T follicular helper cell (primary cell): ENCODE data around the gene USP43.

Experiments
- DNase-seq: peaks from one replicate; pipeline ENCODE4 v3.0.0-alpha.2; 2020; ENCODE audit warnings: low read depth

The USP43 gene

GRCh38 chr17:9715503-9716016 is 70.2 kb downstream of the USP43 start:
- DNase-seq: no peak

DNA sequence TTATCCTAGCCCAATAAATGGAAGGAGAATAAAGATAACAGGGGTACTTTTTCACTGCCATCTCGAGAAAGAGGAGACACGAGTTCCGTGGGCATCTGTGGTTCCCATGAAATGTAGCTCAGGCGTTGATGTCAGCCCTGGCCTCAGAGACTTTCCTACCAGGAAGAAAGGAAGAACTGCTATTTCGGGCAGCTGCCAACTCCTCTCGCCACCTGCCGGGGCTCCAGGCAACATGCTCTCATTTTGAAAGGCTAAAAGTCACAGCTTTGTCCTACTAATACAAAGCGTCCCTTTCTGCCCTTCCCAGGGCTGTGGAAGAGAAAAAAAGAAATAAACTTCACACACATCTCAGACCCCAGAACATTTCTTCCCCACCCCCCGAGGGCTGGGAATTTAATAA is 80.3 kb downstream of the USP43 start:
- no peak for DNase-seq

DNA sequence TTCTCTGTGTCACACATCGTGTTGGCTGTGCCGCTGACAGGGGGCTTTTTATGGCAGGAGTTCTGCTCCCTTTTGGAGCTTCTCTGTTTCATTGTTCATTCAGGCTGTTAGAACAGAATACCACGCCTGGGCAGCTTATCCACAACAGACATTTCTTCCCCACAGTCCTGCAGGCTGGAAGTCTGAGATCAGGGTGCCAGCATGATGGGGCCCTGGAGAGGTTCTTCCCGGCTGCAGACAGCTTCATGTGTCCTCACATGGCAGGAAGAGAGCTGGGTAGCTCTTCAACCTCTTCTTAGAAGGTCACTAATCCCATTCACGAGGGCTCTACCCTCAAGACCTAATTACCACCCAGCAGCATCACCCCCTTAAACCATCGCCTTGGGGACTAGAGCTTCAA is 81.0 kb downstream of the USP43 start:
- DNase-seq: no peak

- DNase-seq: no peak
Observed at GRCh38 chr17:9728005-9728404, 82.7 kb downstream of the USP43 start.

DNA sequence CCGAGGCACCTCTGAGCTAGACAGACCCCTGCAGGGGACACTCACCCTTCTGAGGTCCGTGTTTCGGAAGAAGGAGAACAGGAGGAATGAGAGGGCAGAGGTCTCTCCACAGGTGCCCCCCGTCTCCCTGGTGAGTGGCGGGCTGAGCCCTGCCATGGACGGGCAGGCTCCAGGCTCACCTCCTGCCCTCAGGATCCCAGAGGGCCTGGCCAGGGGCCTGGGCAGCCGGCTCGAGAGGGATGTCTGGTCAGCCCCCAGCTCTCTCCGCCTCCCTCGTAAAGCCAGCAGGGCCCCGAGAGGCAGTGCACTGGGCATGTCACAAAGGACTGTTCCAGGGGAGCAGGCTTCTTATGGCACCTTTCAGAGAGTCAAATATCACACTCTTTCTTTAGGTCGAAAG is 83.2 kb downstream of the USP43 start:
- DNase-seq: no peak

- no peak for DNase-seq
Observed at GRCh38 chr17:9729034-9729650, 83.8 kb downstream of the USP43 start.

GRCh38 chr17:9729735-9730420 is 84.6 kb downstream of the USP43 start:
- no peak for DNase-seq

DNA sequence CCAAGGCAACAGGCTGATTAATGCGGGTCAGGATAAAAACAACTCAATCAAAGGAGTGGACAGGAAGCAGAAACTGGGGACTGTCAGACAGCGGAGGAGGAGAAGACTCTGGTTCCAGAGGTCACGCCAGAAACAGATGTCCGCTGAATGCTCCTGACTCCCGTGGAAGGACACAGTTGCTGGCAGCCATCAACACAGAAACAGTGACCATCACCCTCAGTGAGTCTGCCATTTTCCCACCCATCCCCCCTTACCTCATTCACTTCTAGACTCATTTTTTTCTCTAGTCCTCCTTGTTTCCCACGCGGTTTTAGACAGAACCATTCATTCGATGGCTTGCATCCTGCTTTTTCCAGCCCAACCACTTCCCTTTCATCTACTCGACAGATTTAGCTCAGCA is 105.2 kb downstream of the USP43 start:
- no peak for DNase-seq

DNA sequence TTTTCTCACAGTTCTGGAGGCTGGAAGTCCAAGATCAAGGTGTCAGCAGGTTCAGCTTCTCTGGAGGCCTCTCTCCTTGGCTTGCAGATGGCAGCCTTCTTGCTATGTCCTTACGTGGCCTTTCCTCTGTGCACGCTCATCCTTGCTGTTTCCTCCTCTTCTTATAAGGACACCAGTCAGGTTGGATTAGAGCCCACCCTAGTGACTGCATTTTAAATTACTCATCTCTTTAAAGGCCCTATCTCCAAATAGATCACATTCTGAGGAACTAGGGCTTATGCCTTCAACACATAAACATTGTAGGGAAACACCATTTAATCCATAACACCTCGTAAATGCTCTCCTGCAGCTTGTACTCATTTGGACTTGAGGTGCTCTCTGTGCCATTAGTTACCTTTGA is 109.8 kb downstream of the USP43 start:
- DNase-seq: no peak

- no peak for DNase-seq
Observed at GRCh38 chr17:9760266-9760665, 114.9 kb downstream of the USP43 start.

DNA sequence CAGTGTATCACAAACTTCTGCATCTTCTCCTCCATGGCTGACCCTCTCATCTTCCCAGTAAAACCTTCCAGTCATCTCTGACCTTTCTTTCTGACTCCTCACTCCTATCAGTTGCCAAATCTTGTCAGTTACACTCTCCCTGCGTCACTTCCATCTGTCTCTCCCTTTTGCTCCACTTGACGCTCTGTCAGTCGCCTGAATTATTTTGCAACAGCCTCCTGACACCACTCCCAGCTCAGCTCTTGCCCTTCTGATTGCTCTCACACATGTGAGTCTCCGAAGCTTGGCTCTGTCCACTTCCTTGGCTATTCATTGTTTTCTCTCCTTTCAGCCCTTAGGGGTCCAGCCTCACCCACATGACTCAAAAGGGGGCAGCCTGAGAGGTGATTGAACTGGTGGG is 118.3 kb downstream of the USP43 start:
- no peak for DNase-seq

DNA sequence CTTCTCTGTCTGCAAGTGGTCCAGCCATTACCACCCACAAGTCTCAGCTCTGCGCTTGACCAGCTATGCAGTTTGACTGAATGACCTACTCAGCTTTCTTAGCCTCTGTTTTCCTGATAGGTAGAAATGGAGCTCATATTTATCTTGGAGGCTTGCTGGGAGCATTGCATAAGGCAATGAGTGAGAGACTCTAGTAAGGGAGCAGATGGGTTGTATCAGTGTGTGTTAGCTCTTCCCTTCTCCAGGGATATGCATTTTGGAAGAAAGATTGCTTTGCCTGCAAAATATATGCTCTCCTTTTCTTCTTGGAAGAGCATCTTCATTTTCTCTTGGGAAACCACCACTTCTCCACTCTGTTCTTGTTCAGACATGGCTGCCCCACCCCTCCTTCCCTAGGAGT is 120.0 kb downstream of the USP43 start:
- no peak for DNase-seq

DNA sequence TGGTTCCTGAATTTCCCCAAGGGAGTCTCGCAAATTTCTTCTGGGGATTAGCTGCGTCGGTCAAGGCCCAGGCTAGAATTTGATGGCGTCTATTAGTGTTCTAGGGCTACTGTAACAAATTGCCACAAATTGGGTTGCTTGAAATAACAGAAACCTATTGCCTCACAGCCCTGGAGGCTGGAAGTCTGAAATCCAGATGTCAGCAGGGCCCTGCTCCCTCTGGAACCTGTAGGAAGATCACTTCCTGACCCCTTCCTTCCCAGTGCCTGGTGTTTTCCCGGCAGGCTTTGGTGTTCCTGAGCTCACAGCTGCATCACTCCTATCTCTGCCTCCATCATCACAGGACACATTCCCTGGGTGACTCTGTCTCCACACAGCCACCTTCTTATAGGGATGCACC is 121.7 kb downstream of the USP43 start:
- no peak for DNase-seq

DNA sequence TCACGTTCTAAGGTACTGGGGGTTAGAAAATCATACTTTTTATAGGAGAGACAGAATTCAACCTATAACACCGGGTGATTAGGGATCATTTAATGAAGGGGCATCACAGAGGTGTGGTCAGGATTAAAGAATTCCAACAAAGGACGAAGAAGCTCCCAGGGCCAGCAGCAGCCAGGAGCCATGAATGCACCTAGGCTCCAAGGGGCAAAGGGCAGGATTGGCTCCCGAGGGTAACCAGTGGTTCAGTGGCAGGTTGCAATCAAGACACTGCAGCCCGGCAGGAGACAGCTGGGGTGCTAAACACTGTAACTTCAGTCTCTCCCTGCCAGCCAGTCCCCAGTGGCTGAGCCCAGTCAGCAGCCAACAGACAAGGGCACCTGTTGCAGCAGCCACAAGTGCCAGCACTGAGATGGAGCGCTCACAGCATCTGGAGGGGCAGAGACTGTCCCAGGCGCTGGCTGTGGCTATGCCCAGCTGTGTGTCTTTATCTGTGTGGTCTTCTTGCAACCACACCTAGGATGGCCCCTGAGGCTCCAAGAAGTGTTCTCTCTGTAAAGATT is 122.2 kb downstream of the USP43 start:
- no peak for DNase-seq

DNA sequence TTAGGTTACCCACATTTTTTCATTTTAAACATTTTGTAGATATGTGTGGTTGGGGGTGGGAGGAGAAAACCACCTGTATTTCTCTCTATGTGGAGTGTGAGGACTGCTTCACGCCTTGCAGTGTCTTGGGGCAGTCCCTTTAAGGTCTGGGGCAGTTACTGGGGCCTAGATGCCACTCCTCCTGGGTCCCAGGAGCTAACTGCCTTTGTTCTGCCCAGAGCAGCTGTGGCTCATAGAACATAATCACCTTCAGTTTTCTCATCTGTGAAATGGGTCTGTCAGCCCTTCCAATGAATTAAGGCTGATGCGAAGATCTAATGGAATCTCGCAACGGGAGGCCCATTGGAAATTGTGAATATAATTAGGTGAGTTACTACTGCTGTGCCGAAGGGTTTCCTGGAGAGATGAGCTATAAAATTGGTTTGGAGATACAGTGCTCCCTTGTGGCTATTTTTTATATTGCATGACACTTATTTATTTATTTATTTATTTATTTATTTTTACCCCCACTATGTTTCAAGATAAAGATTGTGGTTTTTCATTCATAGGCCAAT is 123.1 kb downstream of the USP43 start:
- no peak for DNase-seq

GRCh38 chr17:9769036-9769695 is 123.8 kb downstream of the USP43 start:
- no peak for DNase-seq

DNA sequence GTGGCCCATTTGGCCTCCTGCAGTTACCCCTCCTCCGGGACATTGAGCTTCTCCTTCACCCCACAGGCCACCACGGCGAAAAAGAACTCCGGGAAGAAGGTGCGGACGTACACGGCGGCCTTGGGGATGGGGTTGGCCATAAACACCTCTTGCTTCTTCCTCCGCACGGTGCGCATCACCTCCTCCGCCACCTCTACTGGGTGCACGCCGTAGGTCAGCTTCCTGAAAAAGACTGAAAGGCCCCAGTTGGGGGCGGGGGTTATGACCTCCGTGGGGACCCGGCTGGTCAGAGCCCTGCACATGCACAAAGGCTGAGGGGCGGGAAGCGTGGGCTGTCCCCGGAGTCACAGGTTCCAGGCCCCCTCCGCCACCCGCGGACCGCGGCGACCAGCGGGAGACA is 126.1 kb downstream of the USP43 start:
- no peak for DNase-seq

- no peak for DNase-seq
Observed at GRCh38 chr17:9772658-9773057, 127.3 kb downstream of the USP43 start.

DNA sequence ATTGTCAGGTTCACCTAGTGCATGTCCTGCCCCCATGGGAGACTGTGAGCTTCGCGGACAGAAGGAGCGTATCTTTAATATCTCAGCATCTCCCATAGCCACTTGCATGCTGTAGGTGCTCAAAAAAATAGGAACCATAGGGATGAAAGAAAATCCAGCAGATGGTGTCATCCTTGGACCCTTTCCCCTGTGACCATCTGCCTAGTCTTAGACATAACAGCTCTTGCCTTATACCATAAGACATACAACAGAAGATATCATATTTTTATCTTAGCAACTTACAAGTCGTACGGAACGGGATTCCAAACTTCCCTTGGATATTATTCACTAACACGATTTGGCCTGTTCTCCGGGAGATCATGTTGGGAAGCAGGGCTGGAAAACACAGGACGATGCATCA is 131.6 kb downstream of the USP43 start:
- no peak for DNase-seq
